ENCODE data around the gene ARHGDIB.

GRCh38 chr12:14951851-14952250 is 9.6 kb downstream of the ARHGDIB start:
- TF ChIP-seq CTCF (IDR thresholded peaks at IDR 0.05) (no peak), EP300 (IDR thresholded peaks at IDR 0.05) (no peak)

Measured in tibial nerve (tissue), 4 donors.